Measurements from ENCODE around the gene SYCN.

SYCN gene

GRCh38 chr19:39169143-39169810 lies 34.8 kb downstream of the SYCN start:
- FAIRE-seq: no peak

GRCh38 chr19:39168258-39169142 lies 35.6 kb downstream of the SYCN start:
- FAIRE-seq: no peak

GRCh38 chr19:39167461-39168257 lies 36.4 kb downstream of the SYCN start:
- FAIRE-seq: no peak

- FAIRE-seq: no peak
These were observed 37.3 kb downstream of the SYCN start for GRCh38 chr19:39166571-39167391.

GRCh38 chr19:39165857-39166256 lies 38.2 kb downstream of the SYCN start:
- FAIRE-seq: no peak

- no peak for FAIRE-seq
These were observed 39.8 kb downstream of the SYCN start for GRCh38 chr19:39164289-39164688.

- no peak for FAIRE-seq
These were observed 40.4 kb downstream of the SYCN start for GRCh38 chr19:39163621-39164020.

GRCh38 chr19:39162441-39163043 lies 41.5 kb downstream of the SYCN start:
- no peak for FAIRE-seq

- FAIRE-seq: no peak
These were observed 43.0 kb downstream of the SYCN start for GRCh38 chr19:39160889-39161672.

- FAIRE-seq: no peak
These were observed 43.6 kb downstream of the SYCN start for GRCh38 chr19:39160523-39160861.

- FAIRE-seq: no peak
These were observed 45.3 kb downstream of the SYCN start for GRCh38 chr19:39158646-39159260.

- no peak for FAIRE-seq
These were observed 46.1 kb downstream of the SYCN start for GRCh38 chr19:39157997-39158389.

- FAIRE-seq: no peak
These were observed 46.6 kb downstream of the SYCN start for GRCh38 chr19:39157275-39157996.

GRCh38 chr19:39156326-39157230 lies 47.5 kb downstream of the SYCN start:
- no peak for FAIRE-seq

GRCh38 chr19:39155741-39156140 lies 48.3 kb downstream of the SYCN start:
- no peak for FAIRE-seq

- FAIRE-seq: no peak
These were observed 48.9 kb downstream of the SYCN start for GRCh38 chr19:39155114-39155700.

GRCh38 chr19:39154629-39155100 lies 49.4 kb downstream of the SYCN start:
- FAIRE-seq: no peak

GRCh38 chr19:39154100-39154628 lies 49.9 kb downstream of the SYCN start:
- no peak for FAIRE-seq
